IMR-90 (cell line): ENCODE measurements around the gene NUDT11. TPM values are rescaled to one million over a fixed set of nuclear protein-coding genes. Genes with fewer than 3 reads are reported as not detected.

Source experiments
- ATAC-seq: fragments of 200-7000 bp; cut with Tn5 transposase; 2 replicates; pipeline ENCODE4 v1.9.1; 2020; ENCODE audit warnings: low read depth, mild to moderate bottlenecking, moderate library complexity
- BruUV-seq: library from RNA; stranded (reverse); fragments of 400-500 nt; replicated peaks from 2 replicates; lab custom pipeline; 2021; lab: Mats Ljungman, UMichigan
- CTCF ChIA-PET: fragments of 300-600 bp; formaldehyde crosslinking; extraction: SDS; loops from one replicate; lab custom pipeline; 2021; ENCODE audit warnings: antibody characterized with exemption; lab: Yijun Ruan, JAX
- POLR2A ChIA-PET: fragments of 300-600 bp; sonication (Branson Sonifier 250); formaldehyde crosslinking; loops from one replicate; lab custom pipeline; 2022; ENCODE audit warnings: antibody characterized with exemption; ENCODE audit not compliant: unreplicated experiment; lab: Charles Lee
- DNase-seq: peaks from one replicate; pipeline ENCODE4 v3.0.0; 2013
- H2AFZ ChIP-seq: replicated peaks from 2 replicates; pipeline ENCODE3; 2013; ENCODE audit warnings: low read length, mild to moderate bottlenecking; ENCODE audit not compliant: poor library complexity
- H2AK5ac ChIP-seq: 2 replicates; pipeline ENCODE4 v1.6.1; 2013; ENCODE audit warnings: low read depth, low read length, inconsistent platforms
- H2AK9ac ChIP-seq: replicated peaks from 2 replicates; pipeline ENCODE3; 2013; ENCODE audit warnings: mild to moderate bottlenecking, low read depth, low read length, moderate library complexity; ENCODE audit not compliant: poor library complexity
- H2BK120ac ChIP-seq: 2 replicates; pipeline ENCODE4 v1.6.1; 2013; ENCODE audit warnings: low read depth, low read length, inconsistent platforms
- H2BK15ac ChIP-seq: 3 replicates; pipeline ENCODE4 v1.6.1; 2013; ENCODE audit warnings: low read depth, low read length, inconsistent platforms
- H2BK20ac ChIP-seq: 2 replicates; pipeline ENCODE4 v1.6.1; 2013; ENCODE audit warnings: low read depth, mild to moderate bottlenecking, inconsistent platforms, low read length, moderate library complexity
- H2BK5ac ChIP-seq: 2 replicates; pipeline ENCODE4 v1.6.1; 2013; ENCODE audit warnings: mild to moderate bottlenecking, low read depth, low read length, inconsistent platforms; ENCODE audit not compliant: poor library complexity, severe bottlenecking
- H3K14ac ChIP-seq: replicated peaks from 2 replicates; pipeline ENCODE4 v1.6.1; 2013; ENCODE audit warnings: low read depth, low read length, inconsistent platforms
- H3K18ac ChIP-seq: 2 replicates; pipeline ENCODE4 v1.6.1; 2013; ENCODE audit warnings: low read depth, low read length, control low read depth
- H3K23ac ChIP-seq: 2 replicates; pipeline ENCODE4 v1.6.1; 2013; ENCODE audit warnings: low read depth, low read length, inconsistent platforms
- H3K27ac ChIP-seq: 2 replicates; pipeline ENCODE4 v1.5.1; 2013; ENCODE audit warnings: mild to moderate bottlenecking, control low read depth, low read length; ENCODE audit not compliant: insufficient read depth
- H3K27me3 ChIP-seq: 2 replicates; pipeline ENCODE4 v1.6.1; 2013; ENCODE audit warnings: low read length; ENCODE audit not compliant: control insufficient read depth, insufficient read depth
- H3K36me3 ChIP-seq: 2 replicates; pipeline ENCODE4 v1.6.1; 2013; ENCODE audit warnings: low read length, mixed read lengths; ENCODE audit not compliant: control insufficient read depth, insufficient read depth
- H3K4ac ChIP-seq: 2 replicates; pipeline ENCODE4 v1.6.1; 2013; ENCODE audit warnings: low read depth, low read length, inconsistent platforms
- H3K4me1 ChIP-seq: 2 replicates; pipeline ENCODE4 v1.6.1; 2013; ENCODE audit warnings: low read length, mixed read lengths; ENCODE audit not compliant: control insufficient read depth, insufficient read depth
- H3K4me2 ChIP-seq: 2 replicates; pipeline ENCODE4 v1.6.1; 2013; ENCODE audit warnings: low read depth, mild to moderate bottlenecking, control low read depth, low read length, moderate library complexity
- H3K4me3 ChIP-seq: 2 replicates; pipeline ENCODE4 v1.5.1; 2013; ENCODE audit warnings: low read depth, mild to moderate bottlenecking, control low read depth, low read length, moderate library complexity; ENCODE audit not compliant: insufficient read depth
- H3K56ac ChIP-seq: 2 replicates; pipeline ENCODE4 v1.6.1; 2013; ENCODE audit warnings: low read length, inconsistent platforms; ENCODE audit not compliant: insufficient read depth; ENCODE audit errors: extremely low read depth
- H3K79me1 ChIP-seq, 2 experiments: 2 replicates each; pipeline ENCODE4 v1.6.1; 2013; ENCODE audit warnings: low read length in 2 of 2, inconsistent platforms in 1 of 2, low read depth in 1 of 2
- H3K9ac ChIP-seq: 2 replicates; pipeline ENCODE4 v1.6.1; 2013; ENCODE audit warnings: low read depth, low read length, control low read depth
- H3K9me1 ChIP-seq: 2 replicates; pipeline ENCODE4 v1.6.1; 2013; ENCODE audit warnings: low read length, inconsistent platforms; ENCODE audit not compliant: insufficient read depth
- H3K9me3 ChIP-seq: 2 replicates; pipeline ENCODE4 v1.6.1; 2013; ENCODE audit warnings: low read length; ENCODE audit not compliant: control insufficient read depth, insufficient read depth
- H4K20me1 ChIP-seq: 2 replicates; pipeline ENCODE4 v1.6.1; 2013; ENCODE audit warnings: low read length, inconsistent platforms; ENCODE audit not compliant: insufficient read depth
- H4K5ac ChIP-seq: 2 replicates; pipeline ENCODE4 v1.6.1; 2013; ENCODE audit warnings: mild to moderate bottlenecking, low read depth, low read length, control low read depth
- H4K8ac ChIP-seq, 2 experiments: 2 replicates each; pipeline ENCODE4 v1.6.1; 2013; ENCODE audit warnings: low read depth in 2 of 2, low read length in 2 of 2, control low read depth in 1 of 2, inconsistent platforms in 1 of 2
- H4K91ac ChIP-seq: 2 replicates; pipeline ENCODE4 v1.6.1; 2013; ENCODE audit warnings: low read depth, low read length, inconsistent platforms; ENCODE audit not compliant: insufficient read depth
- CTCF ChIP-seq: conservative IDR thresholded peaks from 2 replicates; pipeline ENCODE4 v1.5.1; 2012; ENCODE audit warnings: mild to moderate bottlenecking, low read depth, low read length, improper control_type of control experiment
- POLR2A ChIP-seq: IDR thresholded peaks from 2 replicates; pipeline ENCODE4 v1.6.1; 2012; ENCODE audit warnings: mild to moderate bottlenecking, low read depth, low read length
- WGBS, 2 experiments: methylation state at CpG; one replicate each; pipeline versions ENCODE4 v1.1.5 to v1.1.7; 2013; ENCODE audit warnings: missing lambda C conversion rate in 2 of 2; ENCODE audit not compliant: insufficient read length in 1 of 2; ENCODE audit errors: extremely low coverage in 2 of 2; 5-methylcytosine and 5-hydroxymethylcytosine counted together
- dilution Hi-C: fragments of 300-500 bp; cut with HindIII; formaldehyde crosslinking; loops from one replicate; pipeline ENCODE4 v1.14.3; 2018; ENCODE audit warnings: low sequenced_read_pairs; ENCODE audit not compliant: unreplicated experiment
- in situ Hi-C: fragments of 300-500 bp; cut with MboI; formaldehyde crosslinking; loops from 3 replicates; pipeline ENCODE4 v1.14.3; 2019; ENCODE audit warnings: low sequenced_read_pairs, inconsistent platforms, mixed read lengths
- intact Hi-C: fragments of 100-400 bp; cut with micrococcal nuclease; formaldehyde crosslinking; loops from 2 replicates; pipeline ENCODE4 v1.10.0; 2022
- polyA plus RNA-seq, 3 experiments: library from polyadenylated mRNA; depleted of rRNA; stranded (reverse); fragments of >200 nt; gene quantifications; 2 replicates each; pipeline ENCODE4 v1.2.3, GENCODE V29; 2012; ENCODE audit warnings: low replicate concordance in 1 of 3
- total RNA-seq: library from RNA; depleted of rRNA; stranded (reverse); fragments of >200 nt; gene quantifications from 2 replicates; pipeline ENCODE4 v1.2.3, GENCODE V29; 2012

Gene NUDT11
- total and polyA plus RNA-seq, 2 of the 4 experiments (the other 2 are of a cell fraction), result 12.6 to 13.8 TPM

DNA sequence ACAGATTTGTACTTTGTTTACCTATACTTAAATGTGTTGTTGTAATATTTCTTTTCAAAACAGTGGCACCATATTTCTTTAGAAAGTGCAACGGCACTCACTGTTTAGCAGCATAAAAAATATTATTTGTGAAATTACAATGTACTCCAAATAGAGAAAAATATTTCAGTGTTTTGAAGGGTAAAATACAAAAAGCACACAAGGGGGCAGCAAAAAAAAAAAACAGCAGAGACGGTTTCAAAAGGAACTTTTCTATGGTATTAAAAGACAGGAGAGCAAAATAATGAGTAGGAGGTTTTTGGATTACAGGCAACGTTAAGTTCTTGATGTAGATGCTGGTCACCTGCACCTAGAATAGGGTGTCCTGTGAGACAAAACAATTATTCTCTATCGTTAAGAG lies 2.0 kb downstream of the NUDT11 start:
- H4K8ac ChIP-seq, result no peak overlapping the region
- no TSS peak for BruUV-seq
- peak overlapping the region; percentile 71; the same call in 1 of the 2 replicates for H3K4me2 ChIP-seq
- no peak overlapping the region for H2AK5ac ChIP-seq
- H3K14ac ChIP-seq, result no peak overlapping the region
- ATAC-seq, result no peak
- no peak overlapping the region for H2BK20ac ChIP-seq
- WGBS, 2 experiments, result no CpG with 5 or more reads among the region's 4 CpGs
- CTCF ChIA-PET, result no interaction called here
- H3K18ac ChIP-seq, result no peak overlapping the region
- H3K4me1 ChIP-seq, result no peaks in the 10 kb centered on the region
- H3K56ac ChIP-seq, result no peak overlapping the region
- intact Hi-C loops (no loop called here), in situ Hi-C loops (no loop called here), dilution Hi-C loops (no loop called here)
- H3K4ac ChIP-seq, result no peak overlapping the region
- H2AFZ ChIP-seq, result no peak overlapping the region
- H3K79me1 ChIP-seq, result no peaks in the 10 kb centered on the region; a peak in 1 of 4 replicates
- no peak overlapping the region for H3K27ac ChIP-seq
- no peak overlapping the region for H3K23ac ChIP-seq
- no peak overlapping the region for H2AK9ac ChIP-seq
- no peak overlapping the region for H4K5ac ChIP-seq
- peak overlapping the region; percentile 19; the same call in 1 of the 2 replicates for H3K4me3 ChIP-seq
- H2BK15ac ChIP-seq, result no peak overlapping the region
- H3K9ac ChIP-seq, result no peak overlapping the region
- H2BK5ac ChIP-seq, result no peak overlapping the region
- 0 out of 2 replicates have a peak, but pooled peaks have one; percentile 25 for TF ChIP-seq CTCF
- TF ChIP-seq POLR2A, result no peak
- no peak overlapping the region for H4K91ac ChIP-seq
- no peaks in the 10 kb centered on the region for H3K36me3 ChIP-seq
- POLR2A ChIA-PET, result no interaction called here
- no peak overlapping the region for H2BK120ac ChIP-seq
- no peaks in the 10 kb centered on the region for H4K20me1 ChIP-seq
- 0 out of 2 replicates have a peak, but pooled peaks cover 2% of the 10 kb centered on the region for H3K9me3 ChIP-seq
- H3K9me1 ChIP-seq, result no peaks in the 10 kb centered on the region
- H3K27me3 ChIP-seq, result no peaks in the 10 kb centered on the region
- DNase-seq, result no peak
